ENCODE measurements around the gene TRAPPC2L.

Gene TRAPPC2L

GRCh38 chr16:88862968-88863367 lies 6.0 kb downstream of the TRAPPC2L start:
- DNase-seq (ENCODE audit: extremely low spot score) = no peak
- TF ChIP-seq CTCF (IDR thresholded peaks at IDR 0.05; ENCODE audit: control extremely low read depth, extremely low read depth, low read depth, missing control alignments) = no peak
- CTCF ChIA-PET = no interaction called here
- POLR2A ChIA-PET = no interaction called here

GRCh38 chr16:88863426-88863825 lies 6.5 kb downstream of the TRAPPC2L start:
- ChIA-PET POLR2A (no interaction called here), CTCF (no interaction called here)
- no peak for TF ChIP-seq CTCF (IDR thresholded peaks at IDR 0.05; ENCODE audit: control extremely low read depth, extremely low read depth, low read depth, missing control alignments)
- no peak for DNase-seq (ENCODE audit: extremely low spot score)

DNA sequence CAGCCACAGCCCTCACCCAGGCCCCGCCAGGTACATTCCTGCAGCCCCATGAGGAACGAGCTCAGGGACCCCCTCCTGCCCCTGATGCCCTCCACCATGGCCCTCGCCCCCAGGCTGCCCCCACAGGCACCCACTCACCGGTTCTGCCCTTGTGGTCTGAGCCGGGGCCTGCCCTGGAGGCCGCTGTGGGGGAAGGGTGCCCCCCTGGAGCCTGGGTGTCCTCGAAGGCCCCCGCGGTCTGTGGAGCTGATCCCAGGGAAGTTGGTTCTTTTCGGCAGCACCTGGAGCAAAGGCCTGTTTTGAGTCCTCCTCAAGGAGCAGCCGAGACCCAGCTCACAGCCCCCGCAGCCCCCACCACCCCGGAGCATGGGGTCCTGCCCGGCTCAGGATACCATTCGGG lies 7.2 kb downstream of the TRAPPC2L start:
- CTCF ChIA-PET = no interaction called here
- no peak for DNase-seq (ENCODE audit: extremely low spot score)
- POLR2A ChIA-PET = no interaction called here
- TF ChIP-seq CTCF (IDR thresholded peaks at IDR 0.05; ENCODE audit: control extremely low read depth, extremely low read depth, low read depth, missing control alignments) = no peak

GRCh38 chr16:88864521-88864920 lies 7.6 kb downstream of the TRAPPC2L start:
- CTCF ChIA-PET = interaction anchor here (1.4 kb wide), 1 partner anchor 12 kb away, joined by 3 read pairs; no protein-coding TSS in a partner anchor
- DNase-seq (ENCODE audit: extremely low spot score) = no peak
- TF ChIP-seq CTCF (IDR thresholded peaks at IDR 0.05; ENCODE audit: control extremely low read depth, extremely low read depth, low read depth, missing control alignments) = no peak
- POLR2A ChIA-PET = no interaction called here

DNA sequence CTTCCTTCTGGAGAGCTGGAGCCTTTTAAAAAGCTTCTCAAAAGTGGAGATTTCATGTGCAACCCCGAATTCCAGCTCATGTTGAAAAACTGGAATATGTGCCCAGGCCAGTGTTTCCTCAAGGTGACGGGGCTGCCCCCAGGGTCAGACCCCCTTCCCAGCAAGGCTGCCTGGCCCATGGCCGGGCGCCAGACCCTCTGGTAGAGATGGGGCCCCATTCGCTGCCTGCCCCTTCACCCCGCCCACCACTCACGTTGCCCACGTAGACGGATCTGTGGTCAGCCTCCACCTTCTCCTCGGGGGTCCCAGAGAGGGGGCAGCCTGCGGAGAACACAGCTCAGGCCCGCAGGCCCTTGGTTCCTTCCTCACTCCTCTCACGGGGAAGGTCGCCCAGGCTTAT lies 8.4 kb downstream of the TRAPPC2L start:
- CTCF ChIA-PET = interaction anchor here (1.4 to 1.6 kb wide), 2 partner anchors 11 kb away, joined by 3 to 4 read pairs; no protein-coding TSS in a partner anchor
- TF ChIP-seq CTCF (IDR thresholded peaks at IDR 0.05; ENCODE audit: control extremely low read depth, extremely low read depth, low read depth, missing control alignments) = no peak
- no peak for DNase-seq (ENCODE audit: extremely low spot score)
- POLR2A ChIA-PET = no interaction called here

GRCh38 chr16:88865742-88866141 lies 8.8 kb downstream of the TRAPPC2L start:
- ChIA-PET POLR2A (no interaction called here), CTCF (interaction anchor here (1.4 to 1.6 kb wide), 2 partner anchors 11 to 12 kb away, joined by 3 to 4 read pairs; no protein-coding TSS in a partner anchor)
- no peak for DNase-seq (ENCODE audit: extremely low spot score)
- no peak for TF ChIP-seq CTCF (IDR thresholded peaks at IDR 0.05; ENCODE audit: control extremely low read depth, extremely low read depth, low read depth, missing control alignments)

Data from GM10248 (cell line).